Measurements from ENCODE around the gene SEZ6L2.

The SEZ6L2 gene

GRCh38 chr16:29926711-29927052 is 27.3 kb upstream of the SEZ6L2 start:
- H3K4me3 ChIP-seq (ENCODE audit: low read depth, low read length) = peak overlapping the region; percentile 95
- TF ChIP-seq CTCF (IDR thresholded peaks at IDR 0.05; ENCODE audit: borderline replicate concordance, insufficient read depth, low read depth, low read length) = no peak

GRCh38 chr16:29925781-29926710 is 26.7 kb upstream of the SEZ6L2 start, which contains the start of gene KCTD13:
KCTD13 (minus strand) TSS chr16:29926226; CDS start chr16:29926033, 193 bp downstream.
- H3K4me3 ChIP-seq (ENCODE audit: low read depth, low read length) = peak within 1 kb of the TSS; percentile 95
- TF ChIP-seq CTCF (IDR thresholded peaks at IDR 0.05; ENCODE audit: borderline replicate concordance, insufficient read depth, low read depth, low read length) = no peak

GRCh38 chr16:29925105-29925756 is 25.9 kb upstream of the SEZ6L2 start:
- TF ChIP-seq CTCF (IDR thresholded peaks at IDR 0.05; ENCODE audit: borderline replicate concordance, insufficient read depth, low read depth, low read length) = no peak
- peak overlapping the region; percentile 95 for H3K4me3 ChIP-seq (ENCODE audit: low read depth, low read length)

- H3K4me3 ChIP-seq (ENCODE audit: low read depth, low read length) = no peak overlapping the region
- TF ChIP-seq CTCF (IDR thresholded peaks at IDR 0.05; ENCODE audit: borderline replicate concordance, insufficient read depth, low read depth, low read length) = no peak
Observed at GRCh38 chr16:29922986-29923501, 23.7 kb upstream of the SEZ6L2 start.

GRCh38 chr16:29922326-29922725 is 23.0 kb upstream of the SEZ6L2 start:
- no peak overlapping the region for H3K4me3 ChIP-seq (ENCODE audit: low read depth, low read length)
- no peak for TF ChIP-seq CTCF (IDR thresholded peaks at IDR 0.05; ENCODE audit: borderline replicate concordance, insufficient read depth, low read depth, low read length)

- no peak overlapping the region for H3K4me3 ChIP-seq (ENCODE audit: low read depth, low read length)
- no peak for TF ChIP-seq CTCF (IDR thresholded peaks at IDR 0.05; ENCODE audit: borderline replicate concordance, insufficient read depth, low read depth, low read length)
Observed at GRCh38 chr16:29921034-29921385, 21.7 kb upstream of the SEZ6L2 start.

Measured in GM12875 (cell line).